HG03558 (cell line): ENCODE data around the gene ABCA4.

Experiments used
- ATAC-seq: cut with Tn5 transposase; IDR thresholded peaks from one replicate; pipeline ENCODE4 v1.9.1; 2021; ENCODE audit warnings: moderate number of reproducible peaks; ENCODE audit not compliant: unreplicated experiment; ENCODE audit errors: extremely low read depth

Gene ABCA4

GRCh38 chr1:94092210-94092613, 28.7 kb downstream of the ABCA4 start:
- no peak for ATAC-seq

- no peak for ATAC-seq
Measured at GRCh38 chr1:94090761-94091160, 30.2 kb downstream of the ABCA4 start.

GRCh38 chr1:94087193-94087592, 33.8 kb downstream of the ABCA4 start:
- no peak for ATAC-seq

- no peak for ATAC-seq
Measured at GRCh38 chr1:94084547-94084946, 36.4 kb downstream of the ABCA4 start.

- no peak for ATAC-seq
Measured at GRCh38 chr1:94084085-94084484, 36.9 kb downstream of the ABCA4 start.

- no peak for ATAC-seq
Measured at GRCh38 chr1:94083681-94084080, 37.3 kb downstream of the ABCA4 start.

- ATAC-seq, result no peak
Measured at GRCh38 chr1:94081566-94082344, 39.2 kb downstream of the ABCA4 start.

GRCh38 chr1:94079989-94080388, 41.0 kb downstream of the ABCA4 start:
- no peak for ATAC-seq

GRCh38 chr1:94079080-94079940, 41.6 kb downstream of the ABCA4 start:
- no peak for ATAC-seq

- no peak for ATAC-seq
Measured at GRCh38 chr1:94072840-94073522, 48.0 kb downstream of the ABCA4 start.

GRCh38 chr1:94071976-94072375, 49.0 kb downstream of the ABCA4 start:
- ATAC-seq, result no peak

- ATAC-seq, result no peak
Measured at GRCh38 chr1:94071391-94071790, 49.6 kb downstream of the ABCA4 start.

- ATAC-seq, result no peak
Measured at GRCh38 chr1:94070865-94071264, 50.1 kb downstream of the ABCA4 start.

GRCh38 chr1:94069919-94070285, 51.0 kb downstream of the ABCA4 start:
- ATAC-seq, result no peak

- no peak for ATAC-seq
Measured at GRCh38 chr1:94068999-94069918, 51.7 kb downstream of the ABCA4 start.

GRCh38 chr1:94068096-94068998, 52.6 kb downstream of the ABCA4 start:
- ATAC-seq, result no peak

GRCh38 chr1:94067196-94067595, 53.8 kb downstream of the ABCA4 start:
- ATAC-seq, result no peak

GRCh38 chr1:94063379-94063778, 57.6 kb downstream of the ABCA4 start:
- no peak for ATAC-seq
